SK-N-SH treated with all-trans-retinoic acid at 6 μM for 48 hours (cell line): ENCODE results near the gene CETP.

Source experiments
- ARNTL ChIP-seq: fragments of 450-650 bp; formaldehyde crosslinking; IDR thresholded peaks from 2 replicates; pipeline ENCODE4 v1.5.0; 2020; ENCODE audit warnings: low read depth, mild to moderate bottlenecking, moderate library complexity, borderline replicate concordance
- CREB5 ChIP-seq: fragments of 250-450 bp; sonication (Bioruptor Pico); IDR thresholded peaks from 2 replicates; pipeline ENCODE4 v1.5.1; 2020; ENCODE audit warnings: low read depth, mild to moderate bottlenecking, moderate library complexity
- CSDC2 ChIP-seq: fragments of 250-450 bp; sonication (Bioruptor Pico); IDR thresholded peaks from 2 replicates; pipeline ENCODE4 v1.5.0; 2020; ENCODE audit warnings: mild to moderate bottlenecking, moderate library complexity
- ISL1 ChIP-seq: fragments of 250-450 bp; sonication (Bioruptor Pico); IDR thresholded peaks from 2 replicates; pipeline ENCODE4 v2.1.2; 2022; ENCODE audit warnings: mild to moderate bottlenecking, moderate library complexity
- OSR1 ChIP-seq: fragments of 250-450 bp; sonication (Bioruptor Pico); IDR thresholded peaks from 2 replicates; pipeline ENCODE4 v1.8.0; 2022; ENCODE audit warnings: moderate library complexity, mild to moderate bottlenecking, inconsistent platforms
- PATZ1 ChIP-seq: fragments of 250-450 bp; sonication (Bioruptor Pico); IDR thresholded peaks from 2 replicates; pipeline ENCODE4 v1.8.0; 2020; ENCODE audit warnings: mild to moderate bottlenecking, moderate library complexity, borderline replicate concordance
- POU6F1 ChIP-seq: fragments of 250-450 bp; sonication (Bioruptor Pico); IDR thresholded peaks from 2 replicates; pipeline ENCODE4 v1.8.0; 2021; ENCODE audit warnings: low read depth, mild to moderate bottlenecking, moderate library complexity, borderline replicate concordance
- PPARA ChIP-seq: fragments of 250-450 bp; sonication (Bioruptor Pico); IDR thresholded peaks from 2 replicates; pipeline ENCODE4 v1.5.0; 2020; ENCODE audit warnings: mild to moderate bottlenecking, borderline replicate concordance
- TSHZ2 ChIP-seq: fragments of 250-450 bp; sonication (Bioruptor Pico); IDR thresholded peaks from 2 replicates; pipeline ENCODE4 v1.5.0; 2020; ENCODE audit warnings: mild to moderate bottlenecking, moderate library complexity
- ZFP3 ChIP-seq: fragments of 250-450 bp; sonication (Bioruptor Pico); IDR thresholded peaks from 2 replicates; pipeline ENCODE4 v1.5.0; 2020; ENCODE audit warnings: mild to moderate bottlenecking, moderate library complexity
- ZNF70 ChIP-seq: fragments of 450-650 bp; formaldehyde crosslinking; IDR thresholded peaks from 2 replicates; pipeline ENCODE4 v1.5.0; 2020; ENCODE audit warnings: mild to moderate bottlenecking, moderate library complexity
- ZNF8 ChIP-seq: fragments of 450-650 bp; formaldehyde crosslinking; IDR thresholded peaks from 2 replicates; pipeline ENCODE4 v1.5.0; 2020; ENCODE audit warnings: mild to moderate bottlenecking, moderate library complexity

- no peak for TF ChIP-seq PATZ1 (CRISPR knock-in tag)
- TF ChIP-seq OSR1 (CRISPR knock-in tag) = no peak
- TF ChIP-seq POU6F1 (CRISPR knock-in tag) = no peak
- TF ChIP-seq ZNF70 (CRISPR knock-in tag) = no peak
- TF ChIP-seq ZFP3 (CRISPR knock-in tag) = no peak
- TF ChIP-seq ARNTL (CRISPR knock-in tag) = no peak
- no peak for TF ChIP-seq CSDC2 (CRISPR knock-in tag)
- TF ChIP-seq CREB5 (CRISPR knock-in tag) = no peak
- no peak for TF ChIP-seq TSHZ2 (CRISPR knock-in tag)
- no peak for TF ChIP-seq PPARA
- no peak for TF ChIP-seq ZNF8 (CRISPR knock-in tag)
- TF ChIP-seq ISL1 (CRISPR knock-in tag) = no peak
Measured at GRCh38 chr16:56987692-56988091, 25.9 kb downstream of the CETP start.
